ENCODE measurements around the gene IL1RAPL2.

DNA sequence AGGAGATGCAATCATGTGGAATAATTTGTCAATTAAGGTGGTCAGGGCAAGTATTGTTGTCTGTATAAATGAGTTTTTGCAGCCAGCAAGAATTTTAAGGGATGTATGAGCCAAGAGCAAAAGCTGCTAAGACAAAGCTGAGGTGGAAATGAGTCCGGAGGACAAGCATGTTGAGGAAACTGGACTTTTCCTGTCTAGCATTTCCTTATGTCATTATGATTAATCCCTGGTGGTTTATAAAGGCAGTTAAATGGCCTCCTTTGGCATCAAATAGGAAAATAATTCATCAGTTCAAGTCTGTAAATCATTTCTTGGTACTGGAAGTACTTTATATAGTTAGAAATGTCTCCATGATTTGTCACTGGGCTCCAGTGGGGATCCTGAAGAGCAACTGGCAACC, 716.1 kb downstream of the IL1RAPL2 start:
- TF ChIP-seq, protein P1, sequence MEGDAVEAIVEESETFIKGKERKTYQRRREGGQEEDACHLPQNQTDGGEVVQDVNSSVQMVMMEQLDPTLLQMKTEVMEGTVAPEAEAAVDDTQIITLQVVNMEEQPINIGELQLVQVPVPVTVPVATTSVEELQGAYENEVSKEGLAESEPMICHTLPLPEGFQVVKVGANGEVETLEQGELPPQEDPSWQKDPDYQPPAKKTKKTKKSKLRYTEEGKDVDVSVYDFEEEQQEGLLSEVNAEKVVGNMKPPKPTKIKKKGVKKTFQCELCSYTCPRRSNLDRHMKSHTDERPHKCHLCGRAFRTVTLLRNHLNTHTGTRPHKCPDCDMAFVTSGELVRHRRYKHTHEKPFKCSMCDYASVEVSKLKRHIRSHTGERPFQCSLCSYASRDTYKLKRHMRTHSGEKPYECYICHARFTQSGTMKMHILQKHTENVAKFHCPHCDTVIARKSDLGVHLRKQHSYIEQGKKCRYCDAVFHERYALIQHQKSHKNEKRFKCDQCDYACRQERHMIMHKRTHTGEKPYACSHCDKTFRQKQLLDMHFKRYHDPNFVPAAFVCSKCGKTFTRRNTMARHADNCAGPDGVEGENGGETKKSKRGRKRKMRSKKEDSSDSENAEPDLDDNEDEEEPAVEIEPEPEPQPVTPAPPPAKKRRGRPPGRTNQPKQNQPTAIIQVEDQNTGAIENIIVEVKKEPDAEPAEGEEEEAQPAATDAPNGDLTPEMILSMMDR (IDR thresholded peaks at IDR 0.05): no peak
- no peak for TF ChIP-seq POLR2A (IDR thresholded peaks at IDR 0.05)

Measured in thyroid gland (tissue), 4 donors.